Breast epithelium (tissue), 3 donors: Measurements from ENCODE around the gene NOSTRIN.

Experiments
- POLR2A ChIP-seq: fragments of 450-650 bp; IDR thresholded peaks from one replicate; pipeline ENCODE4 v1.6.1; 2016; ENCODE audit warnings: antibody characterized with exemption, mild to moderate bottlenecking, moderate library complexity
- POLR2AphosphoS5 ChIP-seq, 3 donors: sonication (generic); formaldehyde crosslinking; IDR thresholded peaks; one replicate each; pipeline ENCODE4 v1.6.1; 2017; ENCODE audit warnings: antibody characterized with exemption in 3 of 3
- TF ChIP-seq, protein P1 (sequence below), 3 donors: fragments of 450-650 bp; IDR thresholded peaks; one replicate each; pipeline ENCODE4 v1.5.1; 2016 to 2017; ENCODE audit warnings: antibody characterized with exemption in 3 of 3, mild to moderate bottlenecking in 3 of 3, moderate library complexity in 3 of 3

- TF ChIP-seq, protein P1, sequence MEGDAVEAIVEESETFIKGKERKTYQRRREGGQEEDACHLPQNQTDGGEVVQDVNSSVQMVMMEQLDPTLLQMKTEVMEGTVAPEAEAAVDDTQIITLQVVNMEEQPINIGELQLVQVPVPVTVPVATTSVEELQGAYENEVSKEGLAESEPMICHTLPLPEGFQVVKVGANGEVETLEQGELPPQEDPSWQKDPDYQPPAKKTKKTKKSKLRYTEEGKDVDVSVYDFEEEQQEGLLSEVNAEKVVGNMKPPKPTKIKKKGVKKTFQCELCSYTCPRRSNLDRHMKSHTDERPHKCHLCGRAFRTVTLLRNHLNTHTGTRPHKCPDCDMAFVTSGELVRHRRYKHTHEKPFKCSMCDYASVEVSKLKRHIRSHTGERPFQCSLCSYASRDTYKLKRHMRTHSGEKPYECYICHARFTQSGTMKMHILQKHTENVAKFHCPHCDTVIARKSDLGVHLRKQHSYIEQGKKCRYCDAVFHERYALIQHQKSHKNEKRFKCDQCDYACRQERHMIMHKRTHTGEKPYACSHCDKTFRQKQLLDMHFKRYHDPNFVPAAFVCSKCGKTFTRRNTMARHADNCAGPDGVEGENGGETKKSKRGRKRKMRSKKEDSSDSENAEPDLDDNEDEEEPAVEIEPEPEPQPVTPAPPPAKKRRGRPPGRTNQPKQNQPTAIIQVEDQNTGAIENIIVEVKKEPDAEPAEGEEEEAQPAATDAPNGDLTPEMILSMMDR (IDR thresholded peaks at IDR 0.05): no peak
- TF ChIP-seq POLR2A: no peak
- no peak for TF ChIP-seq POLR2AphosphoS5 (IDR thresholded peaks at IDR 0.05)
These were observed 20.2 kb upstream of the NOSTRIN start for GRCh38 chr2:168782271-168782670.
